Natural killer cell (primary cell): Measurements from ENCODE around the gene SLC43A3. TPM values are rescaled to one million over a fixed set of nuclear protein-coding genes. Genes with fewer than 3 reads are reported as not detected.

Experiments used
- ATAC-seq, 3 donors: fragments of 150-1000 bp in 2 of 3; fragments of 200-7000 bp in 1 of 3; cut with Tn5 transposase; 1 replicate in 1 of 3; 2 replicates in 2 of 3; pipeline ENCODE4 v1.10.0; 2021; ENCODE audit warnings: mild to moderate bottlenecking in 2 of 3, moderate library complexity in 2 of 3
- DNase-seq, 2 donors: peaks; one replicate each; pipeline versions ENCODE4 v3.0.0 to v3.0.0-alpha.2; 2013 to 2021; ENCODE audit warnings: mixed read lengths in 1 of 2
- H3K27ac ChIP-seq: one replicate; pipeline ENCODE4 v1.5.1; 2013; ENCODE audit warnings: mild to moderate bottlenecking, low read length
- H3K27me3 ChIP-seq: one replicate; pipeline ENCODE4 v1.6.1; 2013; ENCODE audit warnings: low read length; ENCODE audit not compliant: control insufficient read depth, insufficient read depth
- H3K36me3 ChIP-seq: one replicate; pipeline ENCODE4 v1.6.1; 2013; ENCODE audit warnings: low read length; ENCODE audit not compliant: control insufficient read depth, insufficient read depth
- H3K4me1 ChIP-seq: one replicate; pipeline ENCODE4 v1.6.1; 2013; ENCODE audit warnings: low read length; ENCODE audit not compliant: control insufficient read depth, insufficient read depth
- H3K4me3 ChIP-seq: one replicate; pipeline ENCODE4 v1.5.1; 2013; ENCODE audit warnings: low read length
- H3K9me3 ChIP-seq: one replicate; pipeline ENCODE4 v1.6.1; 2013; ENCODE audit warnings: low read length; ENCODE audit not compliant: control insufficient read depth, insufficient read depth
- H3K27ac Mint-ChIP-seq, 2 donors: one replicate each; pipeline ENCODE4 v1.8.0; 2022; ENCODE audit warnings: mild to moderate bottlenecking in 2 of 2, mixed read lengths in 2 of 2, moderate library complexity in 1 of 2
- H3K27me3 Mint-ChIP-seq, 2 donors: one replicate each; pipeline ENCODE4 v1.8.0; 2022; ENCODE audit warnings: low read depth in 2 of 2, mixed read lengths in 2 of 2
- H3K36me3 Mint-ChIP-seq: one replicate; pipeline ENCODE4 v1.8.0; 2022; ENCODE audit warnings: mixed read lengths
- H3K4me1 Mint-ChIP-seq, 2 donors: one replicate each; pipeline ENCODE4 v1.8.0; 2022; ENCODE audit warnings: mixed read lengths in 2 of 2
- H3K4me3 Mint-ChIP-seq: one replicate; pipeline ENCODE4 v1.8.0; 2022; ENCODE audit warnings: mild to moderate bottlenecking, moderate library complexity, mixed read lengths
- H3K9me3 Mint-ChIP-seq, 2 donors: one replicate each; pipeline ENCODE4 v1.8.0; 2022; ENCODE audit warnings: mixed read lengths in 2 of 2
- CTCF ChIP-seq: fragments of 200-600 bp; IDR thresholded peaks from one replicate; pipeline ENCODE4 v1.8.0; 2022; ENCODE audit warnings: antibody characterized with exemption
- WGBS: methylation state at CpG from one replicate; pipeline ENCODE4 v1.1.7; 2013; ENCODE audit warnings: missing lambda C conversion rate; ENCODE audit not compliant: insufficient coverage; 5-methylcytosine and 5-hydroxymethylcytosine counted together
- intact Hi-C: fragments of 100-400 bp; cut with micrococcal nuclease; formaldehyde crosslinking; loops from one replicate; pipeline ENCODE4 v1.14.2; 2022
- total RNA-seq, 4 donors: library from RNA; stranded (reverse); fragments of 120-200 nt in 1 of 4; gene quantifications; one replicate each; pipeline versions ENCODE4 v1.2.3 to v1.2.4, GENCODE V29; 2013 to 2022

SLC43A3 gene
- total RNA-seq, 3 donors from 2014 or later (not counting 1 experiment from before 2014, with no cell fraction given) = 17.0 to 22.2 (median 20.7) TPM

- H3K27me3 Mint-ChIP-seq = peaks cover 12 to 27% of the 10 kb centered on the region in 2 donors
- Histone ChIP-seq H3K27ac (no peak overlapping the region), H3K4me1 (no peaks in the 10 kb centered on the region), H3K4me3 (no peak overlapping the region), H3K36me3 (no peaks in the 10 kb centered on the region), H3K27me3 (no peaks in the 10 kb centered on the region), H3K9me3 (no peaks in the 10 kb centered on the region)
- H3K36me3 Mint-ChIP-seq = no peaks in the 10 kb centered on the region
- no peaks in the 10 kb centered on the region for H3K9me3 Mint-ChIP-seq
- ATAC-seq (no peak), DNase-seq (no peak)
- H3K4me3 Mint-ChIP-seq = no peak overlapping the region
- no peak for TF ChIP-seq CTCF
- H3K27ac Mint-ChIP-seq = no peak overlapping the region
- WGBS = 34% methylated on average over 10 of the region's 10 CpGs
- no peaks in the 10 kb centered on the region for H3K4me1 Mint-ChIP-seq
- intact Hi-C loops = no loop called here
These were observed 47.2 kb downstream of the SLC43A3 start for GRCh38 chr11:57379732-57380131.

GRCh38 chr11:57378186-57378585, 48.7 kb downstream of the SLC43A3 start:
- Histone ChIP-seq H3K4me3 (no peak overlapping the region), H3K27me3 (no peaks in the 10 kb centered on the region), H3K4me1 (no peaks in the 10 kb centered on the region), H3K9me3 (no peaks in the 10 kb centered on the region), H3K36me3 (no peaks in the 10 kb centered on the region), H3K27ac (no peak overlapping the region)
- intact Hi-C loops = no loop called here
- ATAC-seq (no peak), DNase-seq (no peak)
- Mint-ChIP-seq H3K4me3 (no peak overlapping the region), H3K36me3 (no peaks in the 10 kb centered on the region), H3K4me1 (no peaks in the 10 kb centered on the region), H3K27ac (no peak overlapping the region), H3K27me3 (peaks cover 12 to 27% of the 10 kb centered on the region in 2 donors), H3K9me3 (no peaks in the 10 kb centered on the region)
- TF ChIP-seq CTCF = no peak

- H3K27ac Mint-ChIP-seq = no peak overlapping the region
These were observed 49.8 kb downstream of the SLC43A3 start for GRCh38 chr11:57377107-57377506.

More at GRCh38 chr11:57377107-57377506, 49.8 kb downstream of the SLC43A3 start:
- 78% methylated on average over 5 of the region's 5 CpGs for WGBS
- Mint-ChIP-seq H3K4me1 (no peaks in the 10 kb centered on the region), H3K9me3 (no peaks in the 10 kb centered on the region), H3K27me3 (peaks cover 8 to 20% of the 10 kb centered on the region in 2 donors), H3K4me3 (no peak overlapping the region), H3K36me3 (no peaks in the 10 kb centered on the region)
- Histone ChIP-seq H3K27me3 (no peaks in the 10 kb centered on the region), H3K4me1 (no peaks in the 10 kb centered on the region), H3K9me3 (no peaks in the 10 kb centered on the region), H3K4me3 (no peak overlapping the region), H3K27ac (no peak overlapping the region), H3K36me3 (no peaks in the 10 kb centered on the region)
- intact Hi-C loops = no loop called here
- DNase-seq (no peak), ATAC-seq (no peak)
- TF ChIP-seq CTCF = no peak
